GM12875 (cell line): Measurements from ENCODE around the gene RPS8.
"Not testable (repeated sequence)": the region's sequence is repeated elsewhere in the genome, so short reads cannot be mapped to it uniquely, and the experiment has no call there.

Source experiments
- H3K4me3 ChIP-seq: one replicate; pipeline ENCODE4 v1.5.1; 2011; ENCODE audit warnings: low read depth, low read length, control low read depth
- TF ChIP-seq, protein P1 (sequence below): IDR thresholded peaks from 2 replicates; pipeline ENCODE4 v1.5.1; 2011; ENCODE audit warnings: low read depth, mild to moderate bottlenecking, control low read depth, inconsistent platforms, low read length, moderate library complexity, borderline replicate concordance; ENCODE audit not compliant: insufficient read depth

Gene RPS8

GRCh38 chr1:44810101-44810761 is 34.9 kb downstream of the RPS8 start:
- H3K4me3 ChIP-seq: no peak overlapping the region
- TF ChIP-seq, protein P1, sequence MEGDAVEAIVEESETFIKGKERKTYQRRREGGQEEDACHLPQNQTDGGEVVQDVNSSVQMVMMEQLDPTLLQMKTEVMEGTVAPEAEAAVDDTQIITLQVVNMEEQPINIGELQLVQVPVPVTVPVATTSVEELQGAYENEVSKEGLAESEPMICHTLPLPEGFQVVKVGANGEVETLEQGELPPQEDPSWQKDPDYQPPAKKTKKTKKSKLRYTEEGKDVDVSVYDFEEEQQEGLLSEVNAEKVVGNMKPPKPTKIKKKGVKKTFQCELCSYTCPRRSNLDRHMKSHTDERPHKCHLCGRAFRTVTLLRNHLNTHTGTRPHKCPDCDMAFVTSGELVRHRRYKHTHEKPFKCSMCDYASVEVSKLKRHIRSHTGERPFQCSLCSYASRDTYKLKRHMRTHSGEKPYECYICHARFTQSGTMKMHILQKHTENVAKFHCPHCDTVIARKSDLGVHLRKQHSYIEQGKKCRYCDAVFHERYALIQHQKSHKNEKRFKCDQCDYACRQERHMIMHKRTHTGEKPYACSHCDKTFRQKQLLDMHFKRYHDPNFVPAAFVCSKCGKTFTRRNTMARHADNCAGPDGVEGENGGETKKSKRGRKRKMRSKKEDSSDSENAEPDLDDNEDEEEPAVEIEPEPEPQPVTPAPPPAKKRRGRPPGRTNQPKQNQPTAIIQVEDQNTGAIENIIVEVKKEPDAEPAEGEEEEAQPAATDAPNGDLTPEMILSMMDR: no peak

- not testable (repeated sequence) for H3K4me3 ChIP-seq
These were observed 35.4 kb downstream of the RPS8 start for GRCh38 chr1:44810762-44811105.

GRCh38 chr1:44811234-44811633 is 35.9 kb downstream of the RPS8 start:
- no peak overlapping the region for H3K4me3 ChIP-seq
- TF ChIP-seq, protein P1: no peak

- TF ChIP-seq, protein P1: no peak
- no peak overlapping the region for H3K4me3 ChIP-seq
These were observed 37.6 kb downstream of the RPS8 start for GRCh38 chr1:44812822-44813543.

GRCh38 chr1:44815926-44816325 is 40.6 kb downstream of the RPS8 start:
- H3K4me3 ChIP-seq: not testable (repeated sequence)

- TF ChIP-seq, protein P1: no peak
- H3K4me3 ChIP-seq: no peak overlapping the region
These were observed 42.0 kb downstream of the RPS8 start for GRCh38 chr1:44817307-44817706.

DNA sequence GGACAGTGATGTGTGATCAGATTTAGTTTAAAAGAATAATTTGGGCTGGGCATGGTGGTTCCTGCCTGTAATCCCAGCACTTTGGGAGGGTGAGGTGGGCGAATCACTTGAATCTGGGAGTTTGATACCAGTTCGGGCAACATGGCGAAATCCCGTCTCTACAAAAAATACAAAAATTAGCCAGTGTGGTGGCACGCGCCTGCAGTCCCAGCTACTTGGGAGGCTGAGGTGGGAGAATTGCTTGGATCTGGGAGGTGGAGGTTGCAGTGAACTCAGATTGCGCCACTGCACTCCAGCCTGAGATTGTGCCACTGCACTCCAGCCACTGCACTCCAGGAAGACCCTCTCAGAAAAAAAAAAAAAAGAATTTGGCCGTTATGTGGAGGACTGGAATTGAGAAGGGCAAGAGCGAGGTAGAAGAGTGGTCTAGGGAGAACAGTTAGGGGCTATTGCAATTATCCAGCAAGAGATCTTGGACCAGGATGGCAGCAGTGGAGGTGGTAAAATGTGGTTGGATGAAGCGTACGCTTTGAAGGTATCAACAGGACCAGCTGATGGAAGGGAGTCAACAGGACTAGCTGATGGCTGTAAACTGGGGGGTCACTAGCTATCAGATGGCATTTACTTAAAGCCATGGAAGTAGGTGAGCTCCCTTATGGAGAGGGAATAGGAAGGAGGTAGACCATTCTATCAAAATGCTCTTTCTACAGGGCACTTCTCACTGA is 42.6 kb downstream of the RPS8 start:
- TF ChIP-seq, protein P1: no peak
- H3K4me3 ChIP-seq: no peak overlapping the region

GRCh38 chr1:44819196-44819607 is 43.9 kb downstream of the RPS8 start:
- peak overlapping the region; percentile 43 for H3K4me3 ChIP-seq
- TF ChIP-seq, protein P1: no peak
